ENCODE results near the gene MAPK8IP3.
A peak's percentile ranks its signal among the peaks of the same experiment; 100 is the strongest.

Gene MAPK8IP3

GRCh38 chr16:1723450-1724147 is 17.6 kb downstream of the MAPK8IP3 start:
- no peak for DNase-seq (ENCODE audit: low read depth)
- peak; percentile 59 for TF ChIP-seq CTCF (IDR thresholded peaks at IDR 0.05; ENCODE audit: control insufficient read depth, extremely low read depth, insufficient read depth)
- no peak overlapping the region for H3K4me3 ChIP-seq (ENCODE audit: low read depth, low read length)

GRCh38 chr16:1724491-1724890 is 18.5 kb downstream of the MAPK8IP3 start:
- DNase-seq (ENCODE audit: low read depth) = no peak
- TF ChIP-seq CTCF (IDR thresholded peaks at IDR 0.05; ENCODE audit: control insufficient read depth, extremely low read depth, insufficient read depth) = no peak
- no peak overlapping the region for H3K4me3 ChIP-seq (ENCODE audit: low read depth, low read length)

- H3K4me3 ChIP-seq (ENCODE audit: low read depth, low read length) = no peak overlapping the region
- no peak for DNase-seq (ENCODE audit: low read depth)
- no peak for TF ChIP-seq CTCF (IDR thresholded peaks at IDR 0.05; ENCODE audit: control insufficient read depth, extremely low read depth, insufficient read depth)
These were observed 20.9 kb downstream of the MAPK8IP3 start for GRCh38 chr16:1726661-1727502.

GRCh38 chr16:1727651-1728624 is 21.9 kb downstream of the MAPK8IP3 start:
- no peak overlapping the region for H3K4me3 ChIP-seq (ENCODE audit: low read depth, low read length)
- DNase-seq (ENCODE audit: low read depth) = no peak
- TF ChIP-seq CTCF (IDR thresholded peaks at IDR 0.05; ENCODE audit: control insufficient read depth, extremely low read depth, insufficient read depth) = no peak

GRCh38 chr16:1729026-1729425 is 23.0 kb downstream of the MAPK8IP3 start:
- no peak overlapping the region for H3K4me3 ChIP-seq (ENCODE audit: low read depth, low read length)
- DNase-seq (ENCODE audit: low read depth) = no peak
- TF ChIP-seq CTCF (IDR thresholded peaks at IDR 0.05; ENCODE audit: control insufficient read depth, extremely low read depth, insufficient read depth) = no peak

- DNase-seq (ENCODE audit: low read depth) = no peak
- no peak overlapping the region for H3K4me3 ChIP-seq (ENCODE audit: low read depth, low read length)
- no peak for TF ChIP-seq CTCF (IDR thresholded peaks at IDR 0.05; ENCODE audit: control insufficient read depth, extremely low read depth, insufficient read depth)
These were observed 23.4 kb downstream of the MAPK8IP3 start for GRCh38 chr16:1729445-1729844.

All from LNCaP clone FGC (cell line).